ENCODE measurements around the gene DRC3. TPM values are rescaled to one million over a fixed set of nuclear protein-coding genes. Genes with fewer than 3 reads are reported as not detected.

The DRC3 gene
- total and polyA plus RNA-seq, 2 donors (not counting 1 experiment from before 2014, with no cell fraction given), result 0.17 TPM; not detected in 1

GRCh38 chr17:17959520-17960361 lies 12.9 kb upstream of the DRC3 start:
- H3K36me3 ChIP-seq (replicated peaks in 1 of 2; ENCODE audit: control extremely low read depth in 1 of 2, control insufficient read depth in 1 of 2, extremely low read depth in 1 of 2, insufficient read depth in 2 of 2, low read length in 1 of 2), result peaks cover 1 to 4% of the 10 kb centered on the region in 2 experiments
- peak overlapping the region; percentile 44 for H3K4me2 ChIP-seq (replicated peaks; ENCODE audit: low read depth, low read length, poor library complexity, severe bottlenecking)
- ChIA-PET POLR2A (interaction anchor here (0.5 kb wide), 1 partner anchor 761 kb away, joined by 4 read pairs; no protein-coding TSS in a partner anchor), CTCF (interaction anchor here (0.6 kb wide), 1 partner anchor 73 kb away, joined by 3 read pairs; no protein-coding TSS in a partner anchor)
- no peaks in the 10 kb centered on the region for H3K27me3 ChIP-seq (replicated peaks in 1 of 4; ENCODE audit: control extremely low read depth in 1 of 4, control insufficient read depth in 3 of 4, insufficient read depth in 4 of 4, low read length in 3 of 4)
- intact Hi-C loops (cut with micrococcal nuclease), result no loop called here
- H3K9me3 ChIP-seq (ENCODE audit: control extremely low read depth in 1 of 3, control insufficient read depth in 2 of 3, insufficient read depth in 1 of 3, low read length in 2 of 3), result no peaks in the 10 kb centered on the region
- TF ChIP-seq EZH2 (IDR thresholded peaks at IDR 0.05; ENCODE audit: borderline replicate concordance, insufficient read depth, low read depth, low read length, poor library complexity, severe bottlenecking) (no peak), CTCF (IDR thresholded peaks at IDR 0.05) (no peak)
- H3K9me3 Mint-ChIP-seq (ENCODE audit: insufficient read depth), result no peaks in the 10 kb centered on the region
- H3K4me1 Mint-ChIP-seq, result peaks cover 46% of the 10 kb centered on the region
- peak overlapping the region; percentile 35 to 79 for H3K27ac ChIP-seq (ENCODE audit: low read length in 2 of 2)
- peak overlapping the region; percentile 44 for H3K9ac ChIP-seq (ENCODE audit: low read length)
- H3K27ac Mint-ChIP-seq, result peak overlapping the region; percentile 73
- no peaks in the 10 kb centered on the region for H4K20me1 ChIP-seq (ENCODE audit: control insufficient read depth, insufficient read depth, low read length, poor library complexity, severe bottlenecking)
- H3K79me2 ChIP-seq (ENCODE audit: control insufficient read depth, insufficient read depth, low read length), result peaks cover 64% of the 10 kb centered on the region
- peaks cover 24 to 27% of the 10 kb centered on the region in 2 donors for H3K4me1 ChIP-seq (ENCODE audit: control insufficient read depth in 2 of 2, insufficient read depth in 2 of 2, low read length in 2 of 2)
- ATAC-seq (ENCODE audit: low read depth), result no peak
- peak overlapping the region; percentile 68 for H3K4me3 Mint-ChIP-seq
- peak overlapping the region in 2 of 5 experiments; percentile 1 to 25 for H3K4me3 ChIP-seq (ENCODE audit: control extremely low read depth in 1 of 5, extremely low read depth in 1 of 5, insufficient read depth in 1 of 5, low read depth in 2 of 5, low read length in 4 of 5)
- no peaks in the 10 kb centered on the region for H3K27me3 Mint-ChIP-seq
- H2AFZ ChIP-seq (ENCODE audit: insufficient read depth, low read depth, low read length, poor library complexity, severe bottlenecking), result peak overlapping the region; percentile 50
- DNase-seq, result no peak
- WGBS (ENCODE audit: insufficient coverage), result 39% methylated on average over 2 of the region's 7 CpGs

- Mint-ChIP-seq H3K27me3 (no peaks in the 10 kb centered on the region), H3K9me3 (ENCODE audit: insufficient read depth) (no peaks in the 10 kb centered on the region), H3K4me1 (peaks cover 44% of the 10 kb centered on the region), H3K4me3 (peak overlapping the region; percentile 16), H3K27ac (no peak overlapping the region)
- Histone ChIP-seq H3K27ac (ENCODE audit: low read length in 2 of 2) (no peak overlapping the region), H3K4me1 (ENCODE audit: control insufficient read depth in 2 of 2, insufficient read depth in 2 of 2, low read length in 2 of 2) (peaks cover 24 to 27% of the 10 kb centered on the region in 2 donors), H4K20me1 (ENCODE audit: control insufficient read depth, insufficient read depth, low read length, poor library complexity, severe bottlenecking) (no peaks in the 10 kb centered on the region), H2AFZ (ENCODE audit: insufficient read depth, low read depth, low read length, poor library complexity, severe bottlenecking) (no peak overlapping the region), H3K27me3 (replicated peaks in 1 of 4; ENCODE audit: control extremely low read depth in 1 of 4, control insufficient read depth in 3 of 4, insufficient read depth in 4 of 4, low read length in 3 of 4) (no peaks in the 10 kb centered on the region), H3K4me3 (ENCODE audit: control extremely low read depth in 1 of 5, extremely low read depth in 1 of 5, insufficient read depth in 1 of 5, low read depth in 2 of 5, low read length in 4 of 5) (no peak overlapping the region), H3K36me3 (replicated peaks in 1 of 2; ENCODE audit: control extremely low read depth in 1 of 2, control insufficient read depth in 1 of 2, extremely low read depth in 1 of 2, insufficient read depth in 2 of 2, low read length in 1 of 2) (peaks cover 0 to 1% of the 10 kb centered on the region in 2 experiments), H3K79me2 (ENCODE audit: control insufficient read depth, insufficient read depth, low read length) (peaks cover 68% of the 10 kb centered on the region), H3K4me2 (replicated peaks; ENCODE audit: low read depth, low read length, poor library complexity, severe bottlenecking) (no peak overlapping the region), H3K9ac (ENCODE audit: low read length) (no peak overlapping the region), H3K9me3 (ENCODE audit: control extremely low read depth in 1 of 3, control insufficient read depth in 2 of 3, insufficient read depth in 1 of 3, low read length in 2 of 3) (no peaks in the 10 kb centered on the region)
- intact Hi-C loops (cut with micrococcal nuclease), result no loop called here
- DNase-seq, result no peak
- 100% methylated on average over 3 of the region's 5 CpGs for WGBS (ENCODE audit: insufficient coverage)
- ATAC-seq (ENCODE audit: low read depth), result no peak
- POLR2A ChIA-PET, result interaction anchor here (0.6 kb wide), 1 partner anchor 27 kb away, joined by 7 read pairs; no protein-coding TSS in a partner anchor
- CTCF ChIA-PET, result no interaction called here
- TF ChIP-seq CTCF (IDR thresholded peaks at IDR 0.05) (no peak), EZH2 (IDR thresholded peaks at IDR 0.05; ENCODE audit: borderline replicate concordance, insufficient read depth, low read depth, low read length, poor library complexity, severe bottlenecking) (no peak)
These were observed 12.1 kb upstream of the DRC3 start for GRCh38 chr17:17960500-17961030.

Measured in B cell (primary cell).